Stimulated activated CD4-positive, alpha-beta T cell treated with anti-CD3 and anti-CD28 coated beads, Interleukin-2, amount 100 ng/mL, for 48 hours (primary cell): Measurements from ENCODE around the gene ANKRD29.

Source experiments
- DNase-seq, 2 donors: peaks; one replicate each; pipeline ENCODE4 v3.0.0-alpha.2; 2020

ANKRD29 gene

GRCh38 chr18:23553887-23554286, 108.8 kb downstream of the ANKRD29 start:
- DNase-seq: no peak

GRCh38 chr18:23552505-23552904, 110.2 kb downstream of the ANKRD29 start:
- no peak for DNase-seq

DNA sequence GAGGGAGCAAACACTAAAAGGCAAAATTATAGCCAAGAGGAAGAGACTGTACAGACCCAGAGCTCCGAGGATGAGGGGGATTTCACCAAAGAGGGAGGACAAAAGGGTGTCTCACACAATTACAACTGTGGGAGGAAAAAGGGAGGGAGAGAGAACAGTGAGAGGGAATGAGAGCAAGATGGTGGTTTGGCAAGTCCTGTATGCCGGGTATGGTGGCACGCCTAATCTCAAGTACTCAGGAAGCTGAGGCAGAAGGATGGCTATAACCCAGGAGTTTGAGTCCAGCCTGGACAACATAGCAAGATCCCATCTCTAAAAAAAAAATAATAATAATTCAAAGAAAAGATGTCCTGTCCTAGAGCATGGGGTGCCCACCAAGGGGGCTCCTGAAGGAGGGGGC, 110.7 kb downstream of the ANKRD29 start:
- DNase-seq: no peak

- no peak for DNase-seq
Measured at GRCh38 chr18:23550898-23551297, 111.8 kb downstream of the ANKRD29 start.
